ENCODE results near the gene BLMH. TPM values are rescaled to one million over a fixed set of nuclear protein-coding genes. Genes with fewer than 3 reads are reported as not detected.

BLMH gene
- polyA plus RNA-seq, 1 of the 3 experiments (the other 2 are of a cell fraction) = 19.4 TPM

- Histone ChIP-seq H3K4me3 (ENCODE audit: low read depth in 2 of 2, low read length in 1 of 2) (no peak overlapping the region), H3K36me3 (replicated peaks in 1 of 2; ENCODE audit: control insufficient read depth in 1 of 2, insufficient read depth in 2 of 2, low read length in 1 of 2) (peaks cover 54 to 71% of the 10 kb centered on the region in 2 experiments), H3K27me3 (ENCODE audit: insufficient read depth) (no peaks in the 10 kb centered on the region), H3K9me2 (no peaks in the 10 kb centered on the region), H3K9ac (no peak overlapping the region), H3K4me2 (no peak overlapping the region), H3K27ac (ENCODE audit: low read depth in 2 of 2, low read length in 1 of 2) (no peak overlapping the region), H2AFZ (ENCODE audit: low read depth) (no peak overlapping the region), H3K79me2 (ENCODE audit: insufficient read depth) (no peaks in the 10 kb centered on the region), H3K4me1 (ENCODE audit: control insufficient read depth in 1 of 2, insufficient read depth in 2 of 2, low read depth in 1 of 2, low read length in 1 of 2) (no peaks in the 10 kb centered on the region), H4K20me1 (ENCODE audit: insufficient read depth) (no peaks in the 10 kb centered on the region), H3F3A (replicated peaks; ENCODE audit: insufficient read depth) (peaks cover 4% of the 10 kb centered on the region), H3K9me3 (no peaks in the 10 kb centered on the region)
- ChIA-PET POLR2A (no interaction called here), CTCF (interaction anchor here (0.9 to 1.9 kb wide), 3 partner anchors 148 to 342 kb away, joined by 3 to 11 read pairs (median 3); no protein-coding TSS in a partner anchor)
- 98% methylated on average over 6 of the region's 6 CpGs for WGBS (ENCODE audit: low lambda C conversion rate)
- TF ChIP-seq NFIC (IDR thresholded peaks at IDR 0.05; ENCODE audit: borderline replicate concordance) = no peak
- no peak for DNase-seq
Observed at GRCh38 chr17:30273373-30273772, 18.4 kb downstream of the BLMH start.

GRCh38 chr17:30271102-30271501 lies 20.6 kb downstream of the BLMH start:
- ChIA-PET CTCF (interaction anchor here (0.9 to 2.2 kb wide), 4 partner anchors 8 to 146 kb away, joined by 3 to 7 read pairs (median 4); no protein-coding TSS in a partner anchor), POLR2A (no interaction called here)
- Histone ChIP-seq H3F3A (replicated peaks; ENCODE audit: insufficient read depth) (no peaks in the 10 kb centered on the region), H3K9me3 (no peaks in the 10 kb centered on the region), H3K9me2 (no peaks in the 10 kb centered on the region), H3K79me2 (ENCODE audit: insufficient read depth) (no peaks in the 10 kb centered on the region), H3K27ac (ENCODE audit: low read depth in 2 of 2, low read length in 1 of 2) (no peak overlapping the region), H2AFZ (ENCODE audit: low read depth) (no peak overlapping the region), H3K4me1 (ENCODE audit: control insufficient read depth in 1 of 2, insufficient read depth in 2 of 2, low read depth in 1 of 2, low read length in 1 of 2) (no peaks in the 10 kb centered on the region), H4K20me1 (ENCODE audit: insufficient read depth) (no peaks in the 10 kb centered on the region), H3K4me2 (no peak overlapping the region), H3K36me3 (replicated peaks in 1 of 2; ENCODE audit: control insufficient read depth in 1 of 2, insufficient read depth in 2 of 2, low read length in 1 of 2) (peaks cover 60 to 70% of the 10 kb centered on the region in 2 experiments), H3K4me3 (ENCODE audit: low read depth in 2 of 2, low read length in 1 of 2) (no peak overlapping the region), H3K27me3 (ENCODE audit: insufficient read depth) (no peaks in the 10 kb centered on the region), H3K9ac (no peak overlapping the region)
- TF ChIP-seq EP300 (IDR thresholded peaks at IDR 0.05; ENCODE audit: borderline replicate concordance in 1 of 2, low read depth in 1 of 2, low read length in 1 of 2) = no peak
- WGBS (ENCODE audit: low lambda C conversion rate) = 88% methylated on average over 6 of the region's 6 CpGs
- no peak for DNase-seq

- Histone ChIP-seq H3K9me2 (no peaks in the 10 kb centered on the region), H3K4me3 (ENCODE audit: low read depth in 2 of 2, low read length in 1 of 2) (no peak overlapping the region), H3K36me3 (replicated peaks in 1 of 2; ENCODE audit: control insufficient read depth in 1 of 2, insufficient read depth in 2 of 2, low read length in 1 of 2) (peaks cover 71 to 79% of the 10 kb centered on the region in 2 experiments), H3K27ac (ENCODE audit: low read depth in 2 of 2, low read length in 1 of 2) (no peak overlapping the region), H3K4me2 (no peak overlapping the region), H3K4me1 (ENCODE audit: control insufficient read depth in 1 of 2, insufficient read depth in 2 of 2, low read depth in 1 of 2, low read length in 1 of 2) (peaks cover 6 to 7% of the 10 kb centered on the region in 2 experiments; a peak in 3 of 4 replicates), H3K79me2 (ENCODE audit: insufficient read depth) (no peaks in the 10 kb centered on the region), H3F3A (replicated peaks; ENCODE audit: insufficient read depth) (no peaks in the 10 kb centered on the region), H3K9ac (no peak overlapping the region), H4K20me1 (ENCODE audit: insufficient read depth) (no peaks in the 10 kb centered on the region), H3K27me3 (ENCODE audit: insufficient read depth) (no peaks in the 10 kb centered on the region), H3K9me3 (no peaks in the 10 kb centered on the region), H2AFZ (ENCODE audit: low read depth) (no peak overlapping the region)
- DNase-seq = no peak
- ChIA-PET CTCF (interaction anchor here (1.3 to 3.3 kb wide), 4 partner anchors 10 to 163 kb away, joined by 4 to 11 read pairs (median 6); no protein-coding TSS in a partner anchor), POLR2A (no interaction called here)
- WGBS (ENCODE audit: low lambda C conversion rate) = 98% methylated on average over 2 of the region's 2 CpGs
- TF ChIP-seq NRF1 (IDR thresholded peaks at IDR 0.05; ENCODE audit: low read depth, low read length) = no peak
- TF ChIP-seq JUND (IDR thresholded peaks at IDR 0.05) = no peak
- TF ChIP-seq, protein P1, sequence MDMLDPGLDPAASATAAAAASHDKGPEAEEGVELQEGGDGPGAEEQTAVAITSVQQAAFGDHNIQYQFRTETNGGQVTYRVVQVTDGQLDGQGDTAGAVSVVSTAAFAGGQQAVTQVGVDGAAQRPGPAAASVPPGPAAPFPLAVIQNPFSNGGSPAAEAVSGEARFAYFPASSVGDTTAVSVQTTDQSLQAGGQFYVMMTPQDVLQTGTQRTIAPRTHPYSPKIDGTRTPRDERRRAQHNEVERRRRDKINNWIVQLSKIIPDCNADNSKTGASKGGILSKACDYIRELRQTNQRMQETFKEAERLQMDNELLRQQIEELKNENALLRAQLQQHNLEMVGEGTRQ (IDR thresholded peaks at IDR 0.05; ENCODE audit: borderline replicate concordance, low read depth, low read length) = no peak
- TF ChIP-seq RCOR1 (IDR thresholded peaks at IDR 0.05; ENCODE audit: low read length) = no peak
- no peak for TF ChIP-seq SMC3 (IDR thresholded peaks at IDR 0.05; ENCODE audit: low read depth, low read length)
- TF ChIP-seq CHD2 (IDR thresholded peaks at IDR 0.05; ENCODE audit: low read length, partially characterized antibody) = no peak
- no peak for TF ChIP-seq ELF1 (IDR thresholded peaks at IDR 0.05)
- TF ChIP-seq FOSL2 (IDR thresholded peaks at IDR 0.05; ENCODE audit: borderline replicate concordance, low read depth) = no peak
- TF ChIP-seq, protein P2, sequence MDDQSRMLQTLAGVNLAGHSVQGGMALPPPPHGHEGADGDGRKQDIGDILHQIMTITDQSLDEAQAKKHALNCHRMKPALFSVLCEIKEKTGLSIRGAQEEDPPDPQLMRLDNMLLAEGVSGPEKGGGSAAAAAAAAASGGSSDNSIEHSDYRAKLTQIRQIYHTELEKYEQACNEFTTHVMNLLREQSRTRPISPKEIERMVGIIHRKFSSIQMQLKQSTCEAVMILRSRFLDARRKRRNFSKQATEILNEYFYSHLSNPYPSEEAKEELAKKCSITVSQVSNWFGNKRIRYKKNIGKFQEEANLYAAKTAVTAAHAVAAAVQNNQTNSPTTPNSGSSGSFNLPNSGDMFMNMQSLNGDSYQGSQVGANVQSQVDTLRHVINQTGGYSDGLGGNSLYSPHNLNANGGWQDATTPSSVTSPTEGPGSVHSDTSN (IDR thresholded peaks at IDR 0.05) = no peak
- TF ChIP-seq RFX5 (IDR thresholded peaks at IDR 0.05; ENCODE audit: low read length) = no peak
- TF ChIP-seq MXI1 (IDR thresholded peaks at IDR 0.05; ENCODE audit: low read depth, low read length) = no peak
- no peak for TF ChIP-seq SIN3A (IDR thresholded peaks at IDR 0.05; ENCODE audit: borderline replicate concordance, low read depth, low read length)
- no peak for TF ChIP-seq FOXJ3 (CRISPR knock-in tag; IDR thresholded peaks at IDR 0.05)
Observed at GRCh38 chr17:30267625-30268024, 24.1 kb downstream of the BLMH start.
